NCI-H345 treated with DMSO at 0.1 percent for 48 hours (cell line): Measurements from ENCODE around the gene TNFAIP3.

Source experiments
- DNase-seq: peaks from one replicate; lab custom pipeline; 2025; ENCODE audit not compliant: unreplicated experiment; lab: John Stamatoyannopoulos, UW

The TNFAIP3 gene

GRCh38 chr6:137862419-137863090 is 4.5 kb upstream of the TNFAIP3 start:
- DNase-seq: no peak

GRCh38 chr6:137863091-137863797 is 3.8 kb upstream of the TNFAIP3 start:
- no peak for DNase-seq

GRCh38 chr6:137864812-137865508 is 2.1 kb upstream of the TNFAIP3 start:
- no peak for DNase-seq

- peak; percentile 48 for DNase-seq
These were observed 702 bp upstream of the TNFAIP3 start for GRCh38 chr6:137866200-137866913.

GRCh38 chr6:137867685-137868509 is 838 bp downstream of the TNFAIP3 start:
- peak; percentile 5 for DNase-seq

- no peak for DNase-seq
These were observed 1.9 kb downstream of the TNFAIP3 start for GRCh38 chr6:137868721-137869548.

GRCh38 chr6:137869549-137870307 is 2.7 kb downstream of the TNFAIP3 start:
- DNase-seq: no peak

- DNase-seq: no peak
These were observed 3.2 kb downstream of the TNFAIP3 start for GRCh38 chr6:137870308-137870644.

- no peak for DNase-seq
These were observed 3.7 kb downstream of the TNFAIP3 start for GRCh38 chr6:137870744-137871247.

- no peak for DNase-seq
These were observed 4.2 kb downstream of the TNFAIP3 start for GRCh38 chr6:137871291-137871690.

- no peak for DNase-seq
These were observed 4.9 kb downstream of the TNFAIP3 start for GRCh38 chr6:137871831-137872454.

GRCh38 chr6:137872581-137873115 is 5.6 kb downstream of the TNFAIP3 start:
- no peak for DNase-seq

GRCh38 chr6:137873273-137873762 is 6.3 kb downstream of the TNFAIP3 start:
- no peak for DNase-seq

- DNase-seq: no peak
These were observed 7.4 kb downstream of the TNFAIP3 start for GRCh38 chr6:137874204-137875057.

- no peak for DNase-seq
These were observed 8.0 kb downstream of the TNFAIP3 start for GRCh38 chr6:137875058-137875520.

- DNase-seq: no peak
These were observed 8.5 kb downstream of the TNFAIP3 start for GRCh38 chr6:137875606-137876005.

- DNase-seq: no peak
These were observed 9.5 kb downstream of the TNFAIP3 start for GRCh38 chr6:137876547-137876946.
